Small intestine (tissue), 7 donors: ENCODE measurements around the gene PFKFB3. TPM values are rescaled to one million over a fixed set of nuclear protein-coding genes. Genes with fewer than 3 reads are reported as not detected.
"Not testable (repeated sequence)": the region's sequence is repeated elsewhere in the genome, so short reads cannot be mapped to it uniquely, and the experiment has no call there.

ENCODE experiments used
- DNase-seq, 2 donors: peaks; one replicate each; pipeline versions ENCODE4 v3.0.0 to v3.0.0-alpha.2; 2013
- FAIRE-seq: peaks from 2 replicates; lab custom pipeline; 2012; peaks lifted over from hg19 to GRCh38; lab: Jason Lieb, UNC
- H3K27ac ChIP-seq, 3 donors: one replicate each; pipeline ENCODE4 v1.5.1; 2013; ENCODE audit warnings: low read length in 2 of 3, mild to moderate bottlenecking in 2 of 3, control low read depth in 1 of 3, inconsistent platforms in 1 of 3, low read depth in 1 of 3, moderate library complexity in 1 of 3
- H3K27me3 ChIP-seq, 3 donors: one replicate each; pipeline ENCODE4 v1.6.1; 2013; ENCODE audit warnings: low read length in 3 of 3, inconsistent platforms in 1 of 3; ENCODE audit not compliant: control insufficient read depth in 3 of 3, insufficient read depth in 3 of 3
- H3K36me3 ChIP-seq, 3 donors: one replicate each; pipeline ENCODE4 v1.6.1; 2013; ENCODE audit warnings: low read length in 3 of 3, inconsistent platforms in 1 of 3, low read depth in 1 of 3, mild to moderate bottlenecking in 1 of 3, moderate library complexity in 1 of 3; ENCODE audit not compliant: control insufficient read depth in 3 of 3, insufficient read depth in 2 of 3
- H3K4me1 ChIP-seq, 3 donors: one replicate each; pipeline ENCODE4 v1.6.1; 2013; ENCODE audit warnings: low read length in 2 of 3, inconsistent platforms in 1 of 3, low read depth in 1 of 3, mild to moderate bottlenecking in 1 of 3, moderate library complexity in 1 of 3; ENCODE audit not compliant: control insufficient read depth in 3 of 3, insufficient read depth in 2 of 3
- H3K4me3 ChIP-seq, 3 donors: one replicate each; pipeline ENCODE4 v1.5.1; 2013; ENCODE audit warnings: low read length in 3 of 3, control low read depth in 1 of 3, inconsistent platforms in 1 of 3, low read depth in 1 of 3, mild to moderate bottlenecking in 1 of 3, moderate library complexity in 1 of 3
- H3K9me3 ChIP-seq, 2 donors: one replicate each; pipeline ENCODE4 v1.6.1; 2013; ENCODE audit warnings: low read depth in 1 of 2, low read length in 1 of 2; ENCODE audit not compliant: control insufficient read depth in 2 of 2, insufficient read depth in 1 of 2
- WGBS, 3 donors: extraction: QIAGEN DNeasy Blood & Tissue Kit; methylation state at CpG; one replicate each; pipeline ENCODE4 v1.1.7; 2013; 5-methylcytosine and 5-hydroxymethylcytosine counted together
- polyA plus RNA-seq, 4 donors: library from polyadenylated mRNA; stranded (reverse) in 3 of 4; unstranded in 1 of 4; fragments of 200-250 nt in 3 of 4; fragments of 120-200 nt in 1 of 4; gene quantifications; one replicate each; pipeline versions ENCODE4 v1.2.1 to v1.2.3, GENCODE V29; 2013
- donor health status: healthy with polysubstance abuse.
- donor health status: control.
- donor health status: control.
- donor health status: Bipolar disorder and iron deficiency.
- donor health status: healthy.

PFKFB3 gene
- polyA plus RNA-seq, 4 donors, result 5.5 to 28.4 (median 13.5) TPM

DNA sequence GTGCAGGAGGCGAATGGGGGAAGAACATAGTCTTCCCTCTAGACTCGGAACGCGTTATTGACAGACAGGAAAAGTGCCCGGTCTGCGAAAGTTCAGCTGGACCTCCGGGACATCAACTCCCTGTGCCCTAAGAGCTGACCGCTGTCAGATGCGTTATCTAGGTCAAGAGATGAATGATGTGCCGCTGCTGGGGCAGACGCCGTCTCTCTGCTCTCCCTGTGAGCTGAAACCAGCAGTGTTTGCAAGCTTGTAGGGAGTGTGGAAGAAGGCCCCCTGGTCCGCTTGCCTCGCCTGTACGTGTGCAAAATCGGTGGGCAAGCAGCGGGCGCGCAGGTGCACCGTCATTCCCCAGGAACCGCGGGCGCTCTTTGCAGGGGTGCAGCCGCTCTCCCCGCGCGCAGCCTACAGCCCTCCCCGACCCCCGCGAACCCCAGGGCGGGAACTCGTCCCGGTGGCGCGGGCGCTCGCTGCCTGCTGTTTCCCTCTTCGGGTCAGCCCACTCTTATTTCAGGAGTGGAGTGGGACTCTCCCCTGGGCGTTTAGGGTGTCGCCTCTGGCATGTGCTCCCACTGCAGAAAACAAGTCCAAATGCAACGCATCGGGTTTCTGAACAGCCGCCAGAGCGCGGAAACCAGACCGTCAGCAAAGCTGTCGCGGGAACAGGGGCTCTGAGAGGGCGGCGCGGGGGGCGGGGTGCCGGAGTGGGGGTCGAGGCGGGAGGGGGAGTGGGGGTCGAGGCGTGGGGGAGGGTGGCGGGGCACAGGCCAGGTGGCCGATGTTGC, 1.8 kb upstream of the PFKFB3 start:
- no peaks in the 10 kb centered on the region for H3K36me3 ChIP-seq
- FAIRE-seq (no peak), DNase-seq (peak; percentile 33 to 57)
- H3K27ac ChIP-seq, result peak overlapping the region in 1 of 3 donors; percentile 73
- H3K4me3 ChIP-seq, result peak overlapping the region; percentile 37 to 48 (median 47)
- 1% methylated on average over 49 to 59 of the region's 59 CpGs for WGBS, 3 donors
- peaks cover 2 to 16% (median 4%) of the 10 kb centered on the region in 3 donors for H3K4me1 ChIP-seq
- H3K9me3 ChIP-seq, result no peaks in the 10 kb centered on the region
- peaks cover 0 to 40% (median 0%) of the 10 kb centered on the region in 3 donors for H3K27me3 ChIP-seq

DNA sequence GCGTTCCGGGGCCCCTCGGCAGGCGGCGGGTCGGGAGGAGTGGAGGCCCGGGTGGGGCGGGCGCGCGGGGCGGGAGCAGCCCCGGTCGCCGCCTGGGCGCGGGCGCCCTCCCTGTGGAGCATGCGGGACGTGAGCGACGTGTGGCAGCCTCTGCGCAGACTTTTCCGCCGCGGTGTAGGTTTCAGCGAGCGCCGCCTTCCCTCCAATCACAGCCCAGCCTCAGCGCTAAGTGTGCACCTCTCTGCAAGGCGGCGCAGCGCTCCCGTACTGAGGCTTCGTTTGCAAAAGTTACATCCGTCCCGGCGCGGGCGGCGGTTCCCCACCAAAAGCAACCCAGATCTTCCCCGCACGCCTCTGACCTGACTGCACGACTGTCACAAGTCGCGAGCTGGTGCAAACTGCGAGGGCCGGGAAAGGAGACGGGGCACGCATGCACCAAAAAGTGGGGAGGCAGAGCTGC, 1.2 kb upstream of the PFKFB3 start:
- H3K4me1 ChIP-seq, result peaks cover 2 to 16% (median 4%) of the 10 kb centered on the region in 3 donors
- peak overlapping the region; percentile 46 to 48 (median 47) for H3K4me3 ChIP-seq
- FAIRE-seq (no peak), DNase-seq (peak; percentile 74 to 84)
- 0% methylated on average over 35 to 50 of the region's 50 CpGs for WGBS, 3 donors
- peaks cover 0 to 40% (median 0%) of the 10 kb centered on the region in 3 donors for H3K27me3 ChIP-seq
- H3K36me3 ChIP-seq, result no peaks in the 10 kb centered on the region
- H3K27ac ChIP-seq, result peak overlapping the region in 1 of 3 donors; percentile 14
- no peaks in the 10 kb centered on the region for H3K9me3 ChIP-seq

- 1 to 2% (median 1%) methylated on average over 26 to 29 of the region's 29 CpGs for WGBS, 3 donors
- Histone ChIP-seq H3K4me1 (peaks cover 2 to 16% (median 4%) of the 10 kb centered on the region in 3 donors), H3K27me3 (peaks cover 0 to 40% (median 0%) of the 10 kb centered on the region in 3 donors), H3K36me3 (no peaks in the 10 kb centered on the region), H3K9me3 (no peaks in the 10 kb centered on the region), H3K4me3 (peak overlapping the region; percentile 17 to 47 (median 46)), H3K27ac (peak overlapping the region in 1 of 3 donors; percentile 14)
- FAIRE-seq (no peak), DNase-seq (peak in 1 of 2 donors; percentile 23)
These were observed 541 bp upstream of the PFKFB3 start for GRCh38 chr10:6202098-6202683.

DNA sequence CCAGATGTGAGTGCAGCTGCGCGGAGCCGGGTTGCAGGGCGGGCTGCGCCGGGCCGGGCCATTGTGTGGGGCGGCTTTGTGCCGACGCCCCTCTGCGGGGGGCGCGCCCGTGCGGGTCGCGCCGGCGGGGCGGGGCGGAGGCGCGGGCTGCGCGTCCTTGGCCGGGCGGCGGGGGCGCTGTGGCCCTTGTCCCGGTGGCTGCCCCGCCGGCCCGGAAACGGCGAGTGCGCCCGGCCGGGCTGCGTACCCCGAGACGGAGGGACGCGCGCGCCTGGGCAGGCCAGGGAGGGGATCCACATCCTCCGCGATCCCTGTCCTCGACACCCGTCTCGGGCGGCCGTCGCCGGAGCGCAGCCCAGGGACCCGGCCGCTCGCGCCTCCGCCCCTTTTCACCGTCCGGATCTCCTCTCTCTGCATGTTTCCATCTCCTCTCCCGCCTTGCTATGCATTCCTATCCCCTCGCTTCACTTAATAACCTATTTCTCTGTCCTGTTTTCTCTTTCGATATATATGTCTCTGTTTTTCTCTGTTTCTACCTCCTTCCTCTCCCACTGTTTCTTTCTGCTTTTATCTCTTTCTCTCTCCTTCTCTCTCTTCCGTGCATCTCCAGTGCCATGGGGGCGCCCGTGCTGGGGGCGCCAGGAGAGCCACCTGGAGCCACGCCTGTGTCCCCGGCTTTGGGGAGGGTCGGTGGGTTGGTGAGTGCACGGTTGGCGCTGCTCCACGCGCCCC, 765 bp downstream of the PFKFB3 start:
- Histone ChIP-seq H3K9me3 (no peaks in the 10 kb centered on the region), H3K27me3 (peaks cover 0 to 40% (median 0%) of the 10 kb centered on the region in 3 donors), H3K4me3 (peak overlapping the region; percentile 56 to 79 (median 75)), H3K27ac (peak overlapping the region; percentile 74 to 95 (median 77)), H3K36me3 (no peaks in the 10 kb centered on the region), H3K4me1 (peaks cover 2 to 16% (median 4%) of the 10 kb centered on the region in 3 donors)
- FAIRE-seq, result no peak
- WGBS, 3 donors, result 0 to 1% (median 0%) methylated on average over 39 to 76 of the region's 76 CpGs
- peak; percentile 41 to 84 for DNase-seq

GRCh38 chr10:6204063-6204340, 1.3 kb downstream of the PFKFB3 start:
- peak overlapping the region; percentile 56 to 79 (median 75) for H3K4me3 ChIP-seq
- no peaks in the 10 kb centered on the region for H3K36me3 ChIP-seq
- no peaks in the 10 kb centered on the region for H3K9me3 ChIP-seq
- peaks cover 2 to 16% (median 5%) of the 10 kb centered on the region in 3 donors for H3K4me1 ChIP-seq
- peak overlapping the region in 1 of 3 donors; percentile 62 for H3K27ac ChIP-seq
- DNase-seq (peak; percentile 26 to 50), FAIRE-seq (no peak)
- WGBS, 3 donors, result 1 to 4% (median 2%) methylated on average over 22 to 28 of the region's 28 CpGs
- H3K27me3 ChIP-seq, result peaks cover 0 to 40% (median 0%) of the 10 kb centered on the region in 3 donors

DNA sequence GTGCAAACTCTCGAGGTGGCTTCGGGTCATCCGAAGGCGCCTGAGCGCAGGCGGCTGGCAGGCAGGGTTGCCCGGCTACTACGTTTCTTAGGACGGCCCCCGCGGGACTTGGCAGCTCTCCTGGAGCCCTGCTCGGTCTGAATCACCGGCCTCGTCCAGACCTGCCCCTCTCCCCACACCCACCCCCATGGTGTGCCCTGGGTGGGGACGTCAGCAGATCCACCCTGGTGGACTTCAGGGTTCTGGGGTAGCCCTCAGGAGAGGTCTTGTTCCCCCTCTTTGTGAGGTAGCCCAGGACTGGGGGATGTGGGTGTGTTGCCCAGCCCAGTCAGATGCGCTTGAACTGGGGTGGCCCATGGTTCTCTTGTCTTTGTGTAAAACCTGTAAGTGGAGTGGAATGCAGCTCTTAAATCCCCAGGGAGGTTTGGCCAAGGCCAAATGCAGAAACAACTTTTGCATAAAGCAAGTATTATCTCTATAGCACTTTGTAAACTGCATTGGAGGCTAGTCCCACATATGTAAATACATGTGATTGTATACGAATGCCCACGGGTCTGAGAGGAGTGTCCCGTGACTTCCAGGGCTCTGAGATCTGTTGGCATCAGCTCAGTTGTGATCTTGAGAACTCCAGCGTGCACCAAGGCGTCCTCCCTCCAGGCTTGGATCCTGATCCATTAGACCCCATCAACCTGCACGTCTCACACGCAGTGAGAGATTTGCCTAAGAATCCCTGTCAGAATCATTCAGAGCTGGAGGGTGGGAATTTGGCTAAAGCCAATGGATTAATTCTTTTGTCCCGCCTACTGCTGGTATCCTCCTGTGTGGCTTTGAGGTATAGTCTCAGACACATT, 1.8 kb downstream of the PFKFB3 start:
- no peaks in the 10 kb centered on the region for H3K9me3 ChIP-seq
- H3K27ac ChIP-seq, result peak overlapping the region in 1 of 3 donors; percentile 62
- H3K27me3 ChIP-seq, result peaks cover 0 to 39% (median 0%) of the 10 kb centered on the region in 3 donors
- H3K4me3 ChIP-seq, result peak overlapping the region; percentile 56 to 79 (median 75)
- H3K36me3 ChIP-seq, result no peaks in the 10 kb centered on the region
- DNase-seq (no peak), FAIRE-seq (no peak)
- H3K4me1 ChIP-seq, result peaks cover 2 to 16% (median 6%) of the 10 kb centered on the region in 3 donors
- WGBS, 3 donors, result 24 to 47% (median 36%) methylated on average over 23 to 24 of the region's 24 CpGs

DNA sequence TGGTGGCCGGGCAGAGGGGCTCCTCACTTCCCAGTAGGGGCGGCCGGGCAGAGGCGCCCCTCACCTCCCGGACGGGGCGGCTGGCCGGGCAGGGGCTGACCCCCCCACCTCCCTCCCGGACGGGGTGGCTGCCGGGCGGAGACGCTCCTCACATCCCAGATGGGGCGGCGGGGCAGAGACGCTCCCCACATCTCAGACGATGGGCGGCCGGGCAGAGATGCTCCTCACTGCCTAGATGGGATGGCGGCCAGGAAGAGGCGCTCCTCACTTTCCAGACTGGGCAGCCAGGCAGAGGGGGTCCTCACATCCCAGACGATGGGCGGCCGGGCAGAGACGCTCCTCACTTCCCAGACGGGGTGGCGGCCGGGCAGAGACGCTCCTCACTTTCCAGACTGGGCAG, 3.8 kb downstream of the PFKFB3 start:
- DNase-seq, FAIRE-seq, H3K27ac ChIP-seq, H3K36me3 ChIP-seq, H3K4me3 ChIP-seq, H3K9me3 ChIP-seq: not testable (repeated sequence)
- Histone ChIP-seq H3K4me1 (peaks cover 2 to 16% (median 6%) of the 10 kb centered on the region in 3 donors), H3K27me3 (peaks cover 0 to 25% (median 0%) of the 10 kb centered on the region in 3 donors)
- WGBS, 3 donors, result 91 to 98% (median 97%) methylated on average over 9 to 19 of the region's 29 CpGs
